Right lobe of liver (tissue), 6 donors: ENCODE measurements around the gene SNTA1. TPM values are rescaled to one million over a fixed set of nuclear protein-coding genes. Genes with fewer than 3 reads are reported as not detected.
"Not testable (repeated sequence)": the region's sequence is repeated elsewhere in the genome, so short reads cannot be mapped to it uniquely, and the experiment has no call there.

Source experiments
- ATAC-seq, 4 donors: fragments of 200-7000 bp; cut with Tn5 transposase; one replicate each; pipeline ENCODE4 v1.9.1; 2020; ENCODE audit warnings: mild to moderate bottlenecking in 4 of 4, moderate library complexity in 4 of 4
- DNase-seq, 3 donors: peaks; one replicate each; pipeline ENCODE4 v3.0.0-alpha.2; 2020
- H3K27ac ChIP-seq, 3 donors: fragments of 200-600 bp; one replicate each; pipeline ENCODE4 v1.8.0; 2022
- H3K27me3 ChIP-seq, 2 donors: fragments of 200-600 bp; one replicate each; pipeline ENCODE4 v1.8.0; 2022
- H3K36me3 ChIP-seq, 4 donors: fragments of 200-600 bp; sonication (generic) in 1 of 4; one replicate each; pipeline versions ENCODE4 v1.5.1 to v1.8.0; 2017 to 2022; ENCODE audit warnings: control low read depth in 1 of 4
- H3K4me1 ChIP-seq, 4 donors: fragments of 200-600 bp; sonication (generic) in 1 of 4; one replicate each; pipeline versions ENCODE4 v1.5.1 to v1.8.0; 2017 to 2022; ENCODE audit warnings: control low read depth in 1 of 4
- H3K4me3 ChIP-seq, 3 donors: fragments of 200-600 bp; one replicate each; pipeline ENCODE4 v1.8.0; 2022
- H3K9me3 ChIP-seq, 4 donors: fragments of 200-600 bp; sonication (generic) in 1 of 4; one replicate each; pipeline versions ENCODE4 v1.5.1 to v1.8.0; 2017 to 2022; ENCODE audit warnings: control low read depth in 1 of 4
- POLR2A ChIP-seq: fragments of 450-650 bp; IDR thresholded peaks from one replicate; pipeline ENCODE4 v1.6.1; 2017; ENCODE audit warnings: antibody characterized with exemption, mild to moderate bottlenecking
- WGBS: methylation state at CpG from one replicate; pipeline ENCODE4 v1.1.6; 2018; ENCODE audit warnings: low coverage, low lambda C conversion rate; ENCODE audit not compliant: insufficient coverage; ENCODE audit errors: missing lambda C conversion rate; 5-methylcytosine and 5-hydroxymethylcytosine counted together
- intact Hi-C, 2 donors: fragments of 100-400 bp; cut with DNase I; formaldehyde crosslinking; loops; one replicate each; pipeline versions ENCODE4 v1.11.2 to v1.14.1; 2022
- total RNA-seq, 6 experiments: library from RNA; depleted of rRNA in 2 of 6; stranded (reverse); fragments of >200 nt in 2 of 6; fragmentation: NEBNext Ultra II Directional in 3 of 6; extraction: Animal tissue kit (Norgen Biotek cat#: 25700) in 3 of 6; gene quantifications; one replicate each; pipeline versions ENCODE4 v1.1.0 to v1.2.4, GENCODE V29; 2016 to 2023
- TF ChIP-seq, protein P1 (sequence below), 4 donors: fragments of 200-600 bp in 3 of 4; fragments of 450-650 bp in 1 of 4; IDR thresholded peaks; one replicate each; pipeline versions ENCODE4 v1.5.1 to v1.8.0; 2016 to 2022; ENCODE audit warnings: antibody characterized with exemption in 4 of 4, mild to moderate bottlenecking in 2 of 4
- donor health status: DM: no; HTN: yes; CAD: no.
- donor health status: DM: no; HTN: no; CAD: no.
- donor health status: DM: no; HTN: no; CAD: no.
- donor health status: DM: no; HTN: yes; CAD: no.
- donor health status: DM: no; HTN: yes; CAD: no.

The SNTA1 gene
- total RNA-seq, 6 experiments from 2014 or later: 6.5 to 13.3 (median 8.1) TPM

DNA sequence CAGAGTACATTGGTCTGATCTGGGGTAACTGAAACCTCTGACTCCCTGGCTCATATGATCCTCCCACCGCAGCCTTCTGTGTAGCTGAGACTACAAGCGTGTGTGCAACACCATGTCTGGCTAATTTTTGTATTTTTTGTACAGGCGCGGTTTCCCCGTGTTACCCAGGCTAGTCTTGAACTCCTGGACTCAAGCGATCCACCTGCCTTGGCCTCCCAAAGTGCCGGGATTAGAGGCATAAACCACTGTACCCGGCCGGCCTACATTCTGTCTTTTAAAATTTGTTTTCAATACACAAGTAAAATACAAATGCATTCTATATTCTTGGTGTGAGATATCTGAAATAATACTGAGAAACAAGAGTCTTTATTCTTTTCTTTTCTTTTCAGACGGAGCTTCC, 44.6 kb upstream of the SNTA1 start:
- ATAC-seq (no peak), DNase-seq (no peak)
- Histone ChIP-seq H3K4me3 (no peak overlapping the region), H3K9me3 (no peaks in the 10 kb centered on the region), H3K27me3 (no peaks in the 10 kb centered on the region), H3K4me1 (peaks cover 0 to 8% (median 0%) of the 10 kb centered on the region in 4 donors), H3K36me3 (no peaks in the 10 kb centered on the region), H3K27ac (no peak overlapping the region)
- TF ChIP-seq POLR2A: no peak
- TF ChIP-seq, protein P1, sequence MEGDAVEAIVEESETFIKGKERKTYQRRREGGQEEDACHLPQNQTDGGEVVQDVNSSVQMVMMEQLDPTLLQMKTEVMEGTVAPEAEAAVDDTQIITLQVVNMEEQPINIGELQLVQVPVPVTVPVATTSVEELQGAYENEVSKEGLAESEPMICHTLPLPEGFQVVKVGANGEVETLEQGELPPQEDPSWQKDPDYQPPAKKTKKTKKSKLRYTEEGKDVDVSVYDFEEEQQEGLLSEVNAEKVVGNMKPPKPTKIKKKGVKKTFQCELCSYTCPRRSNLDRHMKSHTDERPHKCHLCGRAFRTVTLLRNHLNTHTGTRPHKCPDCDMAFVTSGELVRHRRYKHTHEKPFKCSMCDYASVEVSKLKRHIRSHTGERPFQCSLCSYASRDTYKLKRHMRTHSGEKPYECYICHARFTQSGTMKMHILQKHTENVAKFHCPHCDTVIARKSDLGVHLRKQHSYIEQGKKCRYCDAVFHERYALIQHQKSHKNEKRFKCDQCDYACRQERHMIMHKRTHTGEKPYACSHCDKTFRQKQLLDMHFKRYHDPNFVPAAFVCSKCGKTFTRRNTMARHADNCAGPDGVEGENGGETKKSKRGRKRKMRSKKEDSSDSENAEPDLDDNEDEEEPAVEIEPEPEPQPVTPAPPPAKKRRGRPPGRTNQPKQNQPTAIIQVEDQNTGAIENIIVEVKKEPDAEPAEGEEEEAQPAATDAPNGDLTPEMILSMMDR (IDR thresholded peaks at IDR 0.05): no peak
- 94% methylated on average over 10 of the region's 10 CpGs for WGBS
- intact Hi-C loops: no loop called here

DNA sequence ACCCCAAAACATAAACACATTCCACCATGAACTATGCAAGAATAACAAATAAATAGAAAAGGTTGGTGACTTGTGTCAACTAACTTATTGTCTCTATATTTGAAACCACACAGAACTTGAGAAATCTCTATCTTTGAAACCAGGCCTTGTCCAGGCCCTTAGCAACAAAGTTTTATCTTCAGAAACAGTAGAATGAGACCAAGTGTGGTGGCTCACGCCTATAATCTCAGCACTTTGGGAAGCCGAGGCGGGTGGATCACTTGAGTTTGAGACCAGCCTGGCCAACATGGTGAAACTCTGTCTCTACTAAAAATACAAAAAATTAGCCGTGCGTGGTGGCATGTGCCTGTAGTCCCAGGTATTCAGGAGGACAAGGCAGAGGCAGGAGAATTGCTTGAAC, 39.6 kb upstream of the SNTA1 start:
- WGBS: 98% methylated on average over 5 of the region's 5 CpGs
- H3K4me1 ChIP-seq, H3K27ac ChIP-seq, H3K9me3 ChIP-seq, intact Hi-C loops, H3K36me3 ChIP-seq, H3K4me3 ChIP-seq, DNase-seq, H3K27me3 ChIP-seq, ATAC-seq: not testable (repeated sequence)

GRCh38 chr20:33482581-33482980, 39.0 kb upstream of the SNTA1 start:
- ATAC-seq: no peak
- H3K27me3 ChIP-seq: no peaks in the 10 kb centered on the region
- WGBS: 81% methylated on average over 6 of the region's 6 CpGs
- no peaks in the 10 kb centered on the region for H3K4me1 ChIP-seq
- H3K4me3 ChIP-seq: no peak overlapping the region
- no peak overlapping the region for H3K27ac ChIP-seq
- intact Hi-C loops: no loop called here
- H3K36me3 ChIP-seq: no peaks in the 10 kb centered on the region
- no peaks in the 10 kb centered on the region for H3K9me3 ChIP-seq
- DNase-seq: no peak
- no peak for TF ChIP-seq POLR2A
- TF ChIP-seq, protein P1 (IDR thresholded peaks at IDR 0.05): no peak

DNA sequence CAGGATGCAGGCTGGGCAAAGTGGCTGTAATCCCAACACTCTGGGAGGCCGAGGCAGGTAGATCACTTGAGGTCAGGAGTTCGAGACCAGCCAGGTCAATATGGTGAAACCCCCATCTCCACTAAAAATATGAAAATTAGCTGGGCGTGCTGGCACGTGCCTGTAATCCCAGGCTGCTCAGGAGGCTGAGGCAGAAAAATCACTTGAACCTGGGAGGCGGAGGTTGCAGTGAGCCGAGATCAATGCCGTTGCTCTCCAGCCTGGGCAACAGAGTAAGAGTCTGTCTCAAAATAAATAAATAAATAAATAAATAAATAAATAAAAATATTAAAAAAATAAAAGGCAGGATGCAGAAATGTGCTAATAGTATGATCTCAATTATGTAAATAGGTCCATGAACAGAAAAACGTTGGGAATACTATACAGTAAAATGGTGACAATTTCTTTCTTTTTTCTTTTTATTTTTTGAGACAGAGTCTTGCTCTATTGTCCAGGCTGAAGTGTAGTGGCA, 37.9 kb upstream of the SNTA1 start:
- H3K27me3 ChIP-seq: no peaks in the 10 kb centered on the region
- H3K27ac ChIP-seq: no peak overlapping the region
- TF ChIP-seq POLR2A: no peak
- TF ChIP-seq, protein P1 (IDR thresholded peaks at IDR 0.05): no peak
- no peaks in the 10 kb centered on the region for H3K4me1 ChIP-seq
- intact Hi-C loops: no loop called here
- H3K36me3 ChIP-seq: no peaks in the 10 kb centered on the region
- ATAC-seq (no peak), DNase-seq (no peak)
- no peak overlapping the region for H3K4me3 ChIP-seq
- WGBS: 91% methylated on average over 5 of the region's 8 CpGs
- no peaks in the 10 kb centered on the region for H3K9me3 ChIP-seq

GRCh38 chr20:33480048-33480447, 36.5 kb upstream of the SNTA1 start:
- ATAC-seq (no peak), DNase-seq (no peak)
- H3K4me1 ChIP-seq: no peaks in the 10 kb centered on the region
- no peaks in the 10 kb centered on the region for H3K36me3 ChIP-seq
- no peaks in the 10 kb centered on the region for H3K9me3 ChIP-seq
- H3K4me3 ChIP-seq: no peak overlapping the region
- 92% methylated on average over 4 of the region's 5 CpGs for WGBS
- no peak overlapping the region for H3K27ac ChIP-seq
- H3K27me3 ChIP-seq: no peaks in the 10 kb centered on the region
- intact Hi-C loops: no loop called here
- no peak for TF ChIP-seq POLR2A
- TF ChIP-seq, protein P1 (IDR thresholded peaks at IDR 0.05): no peak
